ENCODE results near the gene U2AF1L4.

Gene U2AF1L4

DNA sequence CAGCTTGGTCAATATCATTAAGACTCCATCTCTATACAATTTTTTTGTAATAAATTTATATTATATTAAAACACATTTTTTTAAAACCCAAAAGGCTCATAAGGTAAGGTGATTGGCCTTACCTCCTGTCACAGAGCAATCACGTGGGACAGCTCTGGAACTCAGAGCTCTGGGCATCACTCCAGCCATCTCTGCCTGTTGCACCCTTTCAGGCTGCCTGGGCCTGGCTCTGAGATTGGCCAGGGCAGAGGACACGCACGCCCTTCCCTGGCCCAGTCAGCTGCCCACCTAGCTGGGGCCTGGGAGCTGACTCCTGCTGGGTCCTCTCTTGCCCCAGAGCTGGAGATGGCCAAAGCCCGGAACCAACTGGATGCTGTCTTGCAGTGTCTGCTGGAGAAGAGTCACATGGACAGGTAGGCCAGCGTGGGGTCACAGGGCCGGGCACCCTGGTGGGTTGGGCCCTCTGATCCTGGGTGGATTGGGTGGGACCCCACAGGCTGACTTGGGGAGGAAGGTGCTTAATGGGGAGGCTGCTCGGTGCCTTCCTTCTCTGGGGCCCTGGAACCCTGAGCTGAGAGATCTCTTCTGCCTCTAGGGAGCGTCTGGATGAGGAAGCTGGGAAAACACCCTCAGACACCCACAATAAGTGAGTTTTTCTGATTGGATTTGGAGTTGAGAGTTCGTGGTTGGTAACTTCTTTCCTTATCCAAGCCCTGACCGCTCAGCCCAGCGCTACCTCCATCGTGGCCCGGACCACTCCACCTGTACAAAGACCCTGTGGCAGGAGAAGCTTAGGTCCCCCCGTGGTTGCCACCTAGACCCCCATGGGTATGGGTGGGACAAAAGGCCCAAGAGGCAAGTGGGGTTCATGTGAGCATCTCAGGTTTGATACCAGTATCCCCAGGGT, 6.9 kb upstream of the U2AF1L4 start:
- Histone ChIP-seq H3K4me3 (ENCODE audit: low read length) (no peak overlapping the region), H3K27me3 (ENCODE audit: control insufficient read depth, insufficient read depth, low read length) (no peaks in the 10 kb centered on the region), H3K9ac (ENCODE audit: low read length) (no peak overlapping the region), H3K27ac (ENCODE audit: low read depth, low read length) (no peak overlapping the region), H3K36me3 (ENCODE audit: control insufficient read depth, insufficient read depth, low read length) (peaks cover 18% of the 10 kb centered on the region), H3K4me1 (ENCODE audit: control insufficient read depth, insufficient read depth, low read length) (peaks cover 18% of the 10 kb centered on the region)

GRCh38 chr19:35750167-35750566, 4.9 kb upstream of the U2AF1L4 start:
- peaks cover 19% of the 10 kb centered on the region for H3K4me1 ChIP-seq (ENCODE audit: control insufficient read depth, insufficient read depth, low read length)
- H3K9ac ChIP-seq (ENCODE audit: low read length): no peak overlapping the region
- H3K27ac ChIP-seq (ENCODE audit: low read depth, low read length): no peak overlapping the region

GRCh38 chr19:35748106-35749020, 3.1 kb upstream of the U2AF1L4 start, which contains the start of gene LIN37:
TSS of gene LIN37 (plus strand) at chr19:35748576. CDS start at chr19:35748725, 149 bp downstream.
- Histone ChIP-seq H3K4me1 (ENCODE audit: control insufficient read depth, insufficient read depth, low read length) (peaks cover 15% of the 10 kb centered on the region), H3K36me3 (ENCODE audit: control insufficient read depth, insufficient read depth, low read length) (peaks cover 11% of the 10 kb centered on the region), H3K27me3 (ENCODE audit: control insufficient read depth, insufficient read depth, low read length) (no peaks in the 10 kb centered on the region), H3K4me3 (ENCODE audit: low read length) (peak within 1 kb of the TSS; percentile 92), H3K9ac (ENCODE audit: low read length) (peak within 1 kb of the TSS; percentile 63), H3K27ac (ENCODE audit: low read depth, low read length) (peak within 1 kb of the TSS; percentile 83)

More at GRCh38 chr19:35750167-35750566, 4.9 kb upstream of the U2AF1L4 start:
- no peak overlapping the region for H3K4me3 ChIP-seq (ENCODE audit: low read length)
- peaks cover 18% of the 10 kb centered on the region for H3K36me3 ChIP-seq (ENCODE audit: control insufficient read depth, insufficient read depth, low read length)
- H3K27me3 ChIP-seq (ENCODE audit: control insufficient read depth, insufficient read depth, low read length): no peaks in the 10 kb centered on the region

DNA sequence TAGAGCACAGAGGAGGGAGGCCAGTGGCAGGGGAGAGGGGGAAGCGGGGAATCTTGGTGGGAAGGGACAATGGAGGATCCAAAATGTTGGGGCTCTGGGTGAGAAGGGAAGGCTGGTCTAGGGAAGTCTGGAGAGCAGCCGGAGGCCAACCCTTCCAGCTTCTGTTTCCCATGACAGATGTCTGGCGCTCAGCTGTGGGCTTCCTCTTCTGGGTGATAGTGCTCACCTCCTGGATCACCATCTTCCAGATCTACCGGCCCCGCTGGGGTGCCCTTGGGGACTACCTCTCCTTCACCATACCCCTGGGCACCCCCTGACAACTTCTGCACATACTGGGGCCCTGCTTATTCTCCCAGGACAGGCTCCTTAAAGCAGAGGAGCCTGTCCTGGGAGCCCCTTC, 1.3 kb upstream of the U2AF1L4 start:
- no peak overlapping the region for H3K27ac ChIP-seq (ENCODE audit: low read depth, low read length)
- H3K4me1 ChIP-seq (ENCODE audit: control insufficient read depth, insufficient read depth, low read length): peaks cover 15% of the 10 kb centered on the region

DNA sequence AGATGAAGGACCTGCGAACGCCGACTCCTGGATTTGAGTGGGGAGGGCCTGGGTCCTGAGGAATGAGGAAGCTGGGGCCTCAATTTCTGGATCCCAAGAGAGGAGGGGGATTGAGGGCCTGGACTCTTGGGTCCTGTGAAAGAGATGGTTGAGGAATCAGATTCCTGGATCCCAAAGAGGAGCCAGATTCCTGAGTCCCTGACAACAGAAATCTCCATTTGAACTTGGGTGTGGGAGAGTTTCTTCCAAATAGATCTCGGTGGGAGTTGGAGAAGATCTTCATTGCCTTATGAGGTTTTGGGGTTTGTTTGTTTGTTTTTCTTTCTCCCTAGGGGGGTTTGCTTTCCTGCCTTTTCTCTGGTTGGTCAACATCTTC, 857 bp upstream of the U2AF1L4 start:
- H3K4me3 ChIP-seq (ENCODE audit: low read length): peak overlapping the region; percentile 81
- H3K27ac ChIP-seq (ENCODE audit: low read depth, low read length): peak overlapping the region; percentile 70
- no peaks in the 10 kb centered on the region for H3K36me3 ChIP-seq (ENCODE audit: control insufficient read depth, insufficient read depth, low read length)
- H3K27me3 ChIP-seq (ENCODE audit: control insufficient read depth, insufficient read depth, low read length): no peaks in the 10 kb centered on the region
- peaks cover 16% of the 10 kb centered on the region for H3K4me1 ChIP-seq (ENCODE audit: control insufficient read depth, insufficient read depth, low read length)
- peak overlapping the region; percentile 40 for H3K9ac ChIP-seq (ENCODE audit: low read length)

More for the DNA sequence above, 1.3 kb upstream of the U2AF1L4 start:
- Histone ChIP-seq H3K4me3 (ENCODE audit: low read length) (peak overlapping the region; percentile 81), H3K36me3 (ENCODE audit: control insufficient read depth, insufficient read depth, low read length) (no peaks in the 10 kb centered on the region), H3K9ac (ENCODE audit: low read length) (no peak overlapping the region), H3K27me3 (ENCODE audit: control insufficient read depth, insufficient read depth, low read length) (no peaks in the 10 kb centered on the region)

- peak overlapping the region; percentile 86 for H3K4me3 ChIP-seq (ENCODE audit: low read length)
- peaks cover 15% of the 10 kb centered on the region for H3K4me1 ChIP-seq (ENCODE audit: control insufficient read depth, insufficient read depth, low read length)
- H3K36me3 ChIP-seq (ENCODE audit: control insufficient read depth, insufficient read depth, low read length): no peaks in the 10 kb centered on the region
Observed at GRCh38 chr19:35744430-35745327, 539 bp downstream of the U2AF1L4 start.

GRCh38 chr19:35743640-35744429, 1.4 kb downstream of the U2AF1L4 start:
- Histone ChIP-seq H3K27ac (ENCODE audit: low read depth, low read length) (peak overlapping the region; percentile 100), H3K9ac (ENCODE audit: low read length) (peak overlapping the region; percentile 14), H3K4me3 (ENCODE audit: low read length) (peak overlapping the region; percentile 86), H3K4me1 (ENCODE audit: control insufficient read depth, insufficient read depth, low read length) (peaks cover 11% of the 10 kb centered on the region), H3K27me3 (ENCODE audit: control insufficient read depth, insufficient read depth, low read length) (no peaks in the 10 kb centered on the region), H3K36me3 (ENCODE audit: control insufficient read depth, insufficient read depth, low read length) (peaks cover 2% of the 10 kb centered on the region)

More at GRCh38 chr19:35744430-35745327, 539 bp downstream of the U2AF1L4 start:
- Histone ChIP-seq H3K27ac (ENCODE audit: low read depth, low read length) (peak overlapping the region; percentile 100), H3K9ac (ENCODE audit: low read length) (peak overlapping the region; percentile 75), H3K27me3 (ENCODE audit: control insufficient read depth, insufficient read depth, low read length) (no peaks in the 10 kb centered on the region)

DNA sequence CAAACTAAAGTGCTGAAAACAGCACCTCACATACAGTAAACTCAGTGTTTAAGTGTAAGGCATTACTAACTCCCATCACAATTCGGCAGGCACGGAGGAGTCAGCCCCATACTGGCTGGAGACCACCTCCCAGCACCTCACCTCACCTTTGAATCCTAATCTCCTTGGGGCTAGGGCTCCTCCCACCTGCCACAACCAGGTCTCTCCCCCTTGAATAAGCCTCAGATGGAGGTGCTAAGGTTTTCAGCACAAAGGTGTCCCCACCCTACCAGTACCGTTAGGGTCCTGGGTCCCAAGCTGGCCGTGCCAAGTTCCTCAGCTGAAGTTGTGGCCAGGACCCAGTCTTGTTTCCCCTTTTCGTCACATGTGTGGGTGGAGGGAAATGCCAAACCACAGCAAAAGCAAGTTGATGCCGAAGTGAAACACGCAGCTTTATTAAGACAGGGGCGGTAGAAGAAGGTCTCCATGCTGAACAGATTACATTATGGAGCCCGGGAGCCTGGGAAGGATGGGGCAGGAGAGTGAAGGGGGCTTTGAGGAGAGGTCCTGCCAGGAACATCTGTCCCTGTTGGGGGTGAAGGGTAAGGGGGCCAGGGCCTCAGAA, 3.0 kb downstream of the U2AF1L4 start, which contains the start of gene IGFLR1:
IGFLR1 (minus strand) TSS at position 332 of the 604 bp plus-strand sequence. CDS start 1,272 bp downstream, outside the sequence.
- Histone ChIP-seq H3K9ac (ENCODE audit: low read length) (no peak within 1 kb of the TSS), H3K4me3 (ENCODE audit: low read length) (peak within 1 kb of the TSS; percentile 51), H3K27me3 (ENCODE audit: control insufficient read depth, insufficient read depth, low read length) (no peaks in the 10 kb centered on the region), H3K4me1 (ENCODE audit: control insufficient read depth, insufficient read depth, low read length) (peaks cover 11% of the 10 kb centered on the region), H3K36me3 (ENCODE audit: control insufficient read depth, insufficient read depth, low read length) (peaks cover 17% of the 10 kb centered on the region), H3K27ac (ENCODE audit: low read depth, low read length) (no peak within 1 kb of the TSS)

- Histone ChIP-seq H3K9ac (ENCODE audit: low read length) (no peak overlapping the region), H3K27ac (ENCODE audit: low read depth, low read length) (peak overlapping the region; percentile 59), H3K36me3 (ENCODE audit: control insufficient read depth, insufficient read depth, low read length) (peaks cover 19% of the 10 kb centered on the region), H3K4me1 (ENCODE audit: control insufficient read depth, insufficient read depth, low read length) (peaks cover 11% of the 10 kb centered on the region), H3K4me3 (ENCODE audit: low read length) (peak overlapping the region; percentile 77), H3K27me3 (ENCODE audit: control insufficient read depth, insufficient read depth, low read length) (no peaks in the 10 kb centered on the region)
Observed at GRCh38 chr19:35741203-35741515, 4.1 kb downstream of the U2AF1L4 start.

DNA sequence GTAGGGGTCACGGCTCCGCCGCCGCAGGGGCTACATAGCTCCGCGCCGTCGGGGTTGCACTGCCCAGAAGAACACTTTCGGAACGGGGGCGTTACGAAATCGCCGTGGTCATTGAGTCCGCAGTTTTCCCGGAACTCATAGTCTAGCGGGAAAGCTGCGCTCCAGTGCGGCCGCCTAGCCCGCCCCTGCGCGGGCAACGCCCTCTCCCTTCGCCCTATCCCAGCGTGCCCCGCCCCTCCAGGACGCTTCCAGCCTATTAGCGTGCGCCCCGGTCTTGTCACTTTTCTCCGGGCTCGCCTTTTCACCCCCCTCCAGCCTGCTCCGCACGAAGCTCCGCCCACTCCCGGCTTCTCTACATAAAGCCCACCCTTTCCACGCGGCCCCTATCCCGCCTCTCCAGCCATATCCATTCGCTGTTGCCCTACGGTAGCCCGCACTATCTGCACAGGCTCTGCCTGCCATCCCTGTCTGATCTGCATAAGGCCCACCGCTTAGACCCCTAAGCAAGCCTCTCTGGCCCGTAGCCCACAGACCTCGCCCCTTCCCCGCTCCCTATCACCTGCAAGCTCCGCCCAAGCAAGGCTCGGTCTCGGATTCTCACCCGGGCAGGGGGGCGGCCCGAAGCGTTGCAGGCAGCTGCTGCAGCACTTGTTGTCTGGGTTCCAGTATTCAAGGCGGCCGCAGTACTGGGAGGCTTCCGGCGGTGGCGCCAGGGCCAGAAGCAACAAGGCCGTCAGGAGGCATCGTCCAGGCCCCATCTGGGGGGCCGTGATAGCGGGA, 4.6 kb downstream of the U2AF1L4 start:
- peak overlapping the region; percentile 77 for H3K4me3 ChIP-seq (ENCODE audit: low read length)
- no peaks in the 10 kb centered on the region for H3K27me3 ChIP-seq (ENCODE audit: control insufficient read depth, insufficient read depth, low read length)
- H3K36me3 ChIP-seq (ENCODE audit: control insufficient read depth, insufficient read depth, low read length): peaks cover 19% of the 10 kb centered on the region
- H3K9ac ChIP-seq (ENCODE audit: low read length): no peak overlapping the region
- H3K27ac ChIP-seq (ENCODE audit: low read depth, low read length): peak overlapping the region; percentile 59
- H3K4me1 ChIP-seq (ENCODE audit: control insufficient read depth, insufficient read depth, low read length): peaks cover 8% of the 10 kb centered on the region

Data from rectal smooth muscle tissue (tissue), 1 donor.